OCI-LY7 (cell line): ENCODE measurements around the gene RAB24. TPM values are rescaled to one million over a fixed set of nuclear protein-coding genes. Genes with fewer than 3 reads are reported as not detected.

Experiments
- Bru-seq: library from RNA; stranded (reverse); fragments of 400-500 nt; gene quantifications from one replicate; lab custom pipeline; 2021; lab: Mats Ljungman, UMichigan
- BruChase-seq, 2 experiments: library from RNA; stranded (reverse); fragments of 400-500 nt; gene quantifications; one replicate each; lab custom pipeline; 2021; lab: Mats Ljungman, UMichigan
- BruUV-seq: library from RNA; stranded (reverse); fragments of 400-500 nt; replicated peaks from 2 replicates; lab custom pipeline; 2021; lab: Mats Ljungman, UMichigan
- CTCF ChIA-PET: fragments of 300-600 bp; sonication (Branson Sonifier 250); formaldehyde crosslinking; loops from one replicate; lab custom pipeline; 2022; ENCODE audit warnings: antibody characterized with exemption; ENCODE audit not compliant: unreplicated experiment; lab: Charles Lee
- POLR2A ChIA-PET: fragments of 300-600 bp; sonication (Branson Sonifier 250); formaldehyde crosslinking; loops from one replicate; lab custom pipeline; 2022; ENCODE audit warnings: antibody characterized with exemption; lab: Charles Lee
- DNase-seq: peaks from one replicate; pipeline ENCODE4 v3.0.0-alpha.2; 2015; ENCODE audit warnings: low spot score
- H2AFZ ChIP-seq: fragments of 200-600 bp; sonication (generic), shearing (Covaris generic); 2 replicates; pipeline ENCODE4 v1.6.1; 2014; ENCODE audit warnings: mild to moderate bottlenecking, antibody characterized with exemption, low read length, moderate library complexity
- H3K27ac ChIP-seq: fragments of 200-600 bp; sonication (generic); 2 replicates; pipeline ENCODE4 v1.5.1; 2014; ENCODE audit warnings: mixed run types, low read depth, mild to moderate bottlenecking, moderate library complexity, low read length, inconsistent platforms; ENCODE audit not compliant: poor library complexity, severe bottlenecking
- H3K36me3 ChIP-seq: fragments of 200-600 bp; sonication (generic); 2 replicates; pipeline ENCODE4 v1.6.1; 2014; ENCODE audit warnings: mild to moderate bottlenecking, antibody characterized with exemption, low read length, moderate library complexity, mixed read lengths; ENCODE audit not compliant: insufficient read depth
- H3K4me1 ChIP-seq: fragments of 200-600 bp; sonication (generic); 2 replicates; pipeline ENCODE4 v1.5.1; 2014; ENCODE audit warnings: mild to moderate bottlenecking, low read length; ENCODE audit not compliant: insufficient read depth, poor library complexity, severe bottlenecking
- H3K4me2 ChIP-seq: fragments of 200-600 bp; sonication (generic); 2 replicates; pipeline ENCODE4 v1.6.1; 2014; ENCODE audit warnings: mild to moderate bottlenecking, low read length
- H3K4me3 ChIP-seq: fragments of 200-600 bp; sonication (generic); 2 replicates; pipeline ENCODE4 v1.5.1; 2014; ENCODE audit warnings: mild to moderate bottlenecking, low read depth, low read length; ENCODE audit not compliant: poor library complexity, severe bottlenecking
- H3K79me2 ChIP-seq: fragments of 200-600 bp; sonication (generic); 2 replicates; pipeline ENCODE4 v1.6.1; 2016; ENCODE audit warnings: low read depth, mild to moderate bottlenecking, low read length, moderate library complexity, mixed read lengths; ENCODE audit not compliant: insufficient read depth
- H3K9me2 ChIP-seq: fragments of 200-600 bp; sonication (generic); 2 replicates; pipeline ENCODE4 v1.6.1; 2016; ENCODE audit warnings: mild to moderate bottlenecking, low read length, mixed read lengths; ENCODE audit not compliant: insufficient read depth
- H3K9me3 ChIP-seq: fragments of 200-600 bp; sonication (generic); 2 replicates; pipeline ENCODE4 v1.6.1; 2014; ENCODE audit warnings: mild to moderate bottlenecking, mixed run types, low read length, mixed read lengths
- H4K20me1 ChIP-seq: fragments of 200-600 bp; sonication (generic); 2 replicates; pipeline ENCODE4 v1.6.1; 2014; ENCODE audit warnings: mild to moderate bottlenecking, antibody characterized with exemption, low read length, moderate library complexity, mixed read lengths; ENCODE audit not compliant: insufficient read depth
- CTCF ChIP-seq: fragments of 200-600 bp; sonication (generic); conservative IDR thresholded peaks from 2 replicates; pipeline ENCODE4 v1.5.1; 2014; ENCODE audit warnings: mild to moderate bottlenecking, antibody characterized with exemption, low read length, moderate library complexity, mixed read lengths
- EZH2phosphoT487 ChIP-seq: fragments of 200-600 bp; sonication (generic); IDR thresholded peaks from 2 replicates; pipeline ENCODE4 v1.6.1; 2018; ENCODE audit warnings: low read depth, borderline replicate concordance, mild to moderate bottlenecking, mixed run types, antibody characterized with exemption, low read length, moderate library complexity, mixed read lengths
- intact Hi-C: fragments of 100-400 bp; cut with micrococcal nuclease; formaldehyde crosslinking; loops from one replicate; pipeline ENCODE4 v1.10.0; 2022; ENCODE audit not compliant: unreplicated experiment
- long read RNA-seq: library from polyadenylated mRNA; stranded (forward); transcript quantifications from one replicate; pipeline ENCODE4 v2.0.0, GENCODE V29; 2022
- total RNA-seq, 2 experiments: library from RNA; depleted of rRNA in 1 of 2; stranded (reverse); fragments of >200 nt in 1 of 2; shearing (Covaris generic) in 1 of 2; gene quantifications; 2 replicates each; pipeline ENCODE4 v1.2.3, GENCODE V29; 2014 to 2022

Gene RAB24
- 25.8 and 43.1 TPM in 2 replicates for total RNA-seq (2014; rRNA removed; shearing (Covaris generic))
- total RNA-seq (2022): 31.3 and 36.1 TPM in 2 replicates
- percentile 71 among the genes with signal in this experiment for Bru-seq, nascent RNA
- BruChase-seq, experiment 1, labeled RNA remaining after a 6-hour chase: percentile 74 among the genes with signal in this experiment
- BruChase-seq, experiment 2, labeled RNA remaining after a 2-hour chase: percentile 74 among the genes with signal in this experiment
- long read RNA-seq, transcript RAB24-201 (8 exons, 1,311 nt): minor isoform, 12 of 43 reads
- long read RNA-seq, transcript RAB24-206 (7 exons, 1,820 nt): major isoform, 13 of 43 reads
- long read RNA-seq, partial matches to known transcripts: 1 of 43 reads
- long read RNA-seq, other reads (novel, unspliced or antisense): 10 of 43 reads

- TSS peak; percentile 42 for BruUV-seq
- peak within 1 kb of the TSS; percentile 100 for H3K4me3 ChIP-seq
- no peaks in the 10 kb centered on the region for H3K9me3 ChIP-seq
- H3K9me2 ChIP-seq: no peaks in the 10 kb centered on the region
- peaks cover 69% of the 10 kb centered on the region for H3K4me1 ChIP-seq
- peak within 1 kb of the TSS; percentile 93 for H3K4me2 ChIP-seq
- H3K36me3 ChIP-seq: peaks cover 68% of the 10 kb centered on the region
- ChIA-PET POLR2A (interaction anchor here (0.6 to 1.1 kb wide), 3 partner anchors 10 to 86 kb away, joined by 3 to 8 read pairs (median 4); no protein-coding TSS in a partner anchor), CTCF (no interaction called here)
- DNase-seq: peak; percentile 92
- TF ChIP-seq CTCF (peak; percentile 60), EZH2phosphoT487 (no peak)
- peak within 1 kb of the TSS; percentile 73 for H3K27ac ChIP-seq
- peak within 1 kb of the TSS; percentile 31; the same call in 1 of the 2 replicates for H2AFZ ChIP-seq
- intact Hi-C loops: loop anchor here (1.0 to 10.0 kb wide), 4 partner anchors 126 to 656 kb away; partner anchors contain the start of gene TSPAN17
- peaks cover 41% of the 10 kb centered on the region for H3K79me2 ChIP-seq
- H4K20me1 ChIP-seq: peaks cover 14% of the 10 kb centered on the region
Observed at GRCh38 chr5:177303121-177303924, at the start of gene RAB24, which contains the start of gene PRELID1. Gene RAB24, minus strand, starts transcription at chr5:177303719. Its CDS starts 431 bp downstream, at chr5:177303288. Gene PRELID1, plus strand, starts transcription at chr5:177303799. Its CDS starts 187 bp downstream, at chr5:177303986.

GRCh38 chr5:177353093-177353492, 49.6 kb upstream of the RAB24 start:
- H3K79me2 ChIP-seq: peaks cover 33% of the 10 kb centered on the region
- BruUV-seq: no TSS peak
- ChIA-PET CTCF (interaction anchor here (0.6 kb wide), 1 partner anchor 810 kb away, joined by 3 read pairs; no protein-coding TSS in a partner anchor), POLR2A (interaction anchor here (0.7 to 5.4 kb wide), 3 partner anchors 8 to 91 kb away, joined by 3 to 35 read pairs (median 3); no protein-coding TSS in a partner anchor)
- intact Hi-C loops: no loop called here
- peaks cover 10% of the 10 kb centered on the region for H3K36me3 ChIP-seq
- no peak overlapping the region for H3K27ac ChIP-seq
- no peak overlapping the region for H2AFZ ChIP-seq
- peaks cover 8% of the 10 kb centered on the region for H3K9me3 ChIP-seq
- no peak overlapping the region for H3K4me2 ChIP-seq
- no peak overlapping the region for H3K4me3 ChIP-seq
- TF ChIP-seq EZH2phosphoT487 (no peak), CTCF (no peak)
- peaks cover 47% of the 10 kb centered on the region for H3K4me1 ChIP-seq
- no peak for DNase-seq
- H4K20me1 ChIP-seq: peaks cover 7% of the 10 kb centered on the region; the same call in 1 of the 2 replicates
- no peaks in the 10 kb centered on the region for H3K9me2 ChIP-seq
